DOHH2 (cell line): ENCODE measurements around the gene SYDE1.

Source experiments
- H3F3A ChIP-seq: fragments of 200-600 bp; sonication (generic), shearing (Covaris generic); 2 replicates; pipeline ENCODE4 v1.6.0; 2016; ENCODE audit warnings: antibody characterized with exemption, mild to moderate bottlenecking; ENCODE audit not compliant: control insufficient read depth, insufficient read depth
- H3K27ac ChIP-seq: fragments of 200-600 bp; sonication (generic); 2 replicates; pipeline ENCODE4 v1.5.1; 2014; ENCODE audit warnings: low read depth, mild to moderate bottlenecking, low read length, moderate library complexity
- H3K27me3 ChIP-seq: fragments of 200-600 bp; sonication (generic); 2 replicates; pipeline ENCODE4 v1.6.1; 2014; ENCODE audit warnings: mild to moderate bottlenecking, low read length, mixed read lengths; ENCODE audit not compliant: control insufficient read depth
- H3K36me3 ChIP-seq: fragments of 200-600 bp; sonication (generic); 2 replicates; pipeline ENCODE4 v1.6.1; 2014; ENCODE audit warnings: mild to moderate bottlenecking, low read length, moderate library complexity, mixed read lengths; ENCODE audit not compliant: control insufficient read depth
- H3K4me1 ChIP-seq: fragments of 200-600 bp; sonication (generic); 2 replicates; pipeline ENCODE4 v1.6.1; 2014; ENCODE audit warnings: mild to moderate bottlenecking, low read length, mixed read lengths; ENCODE audit not compliant: control insufficient read depth
- H3K4me2 ChIP-seq: fragments of 200-600 bp; sonication (generic); 2 replicates; pipeline ENCODE4 v1.6.0; 2014; ENCODE audit warnings: mild to moderate bottlenecking, low read length, moderate library complexity
- H3K4me3 ChIP-seq: fragments of 200-600 bp; sonication (generic); 2 replicates; pipeline ENCODE4 v1.5.1; 2014; ENCODE audit warnings: mild to moderate bottlenecking, low read length, mixed read lengths
- H3K79me2 ChIP-seq: fragments of 200-600 bp; sonication (generic); 2 replicates; pipeline ENCODE4 v1.6.1; 2014; ENCODE audit warnings: mild to moderate bottlenecking, low read length, mixed read lengths; ENCODE audit not compliant: control insufficient read depth
- H3K9me2 ChIP-seq: fragments of 200-600 bp; sonication (generic); replicated peaks from 2 replicates; pipeline ENCODE4 v1.6.1; 2014; ENCODE audit warnings: mild to moderate bottlenecking, low read length, mixed read lengths; ENCODE audit not compliant: control insufficient read depth
- H3K9me3 ChIP-seq: fragments of 200-600 bp; sonication (generic); 2 replicates; pipeline ENCODE4 v1.6.1; 2014; ENCODE audit warnings: antibody characterized with exemption, low read length, mixed read lengths; ENCODE audit not compliant: control insufficient read depth, insufficient read depth
- H4K20me1 ChIP-seq: fragments of 200-600 bp; sonication (generic); 2 replicates; pipeline ENCODE4 v1.6.0; 2014; ENCODE audit warnings: low read depth, mild to moderate bottlenecking, antibody characterized with exemption, low read length, moderate library complexity; ENCODE audit not compliant: control insufficient read depth, insufficient read depth
- CTCF ChIP-seq: fragments of 200-600 bp; sonication (generic); IDR thresholded peaks from one replicate; pipeline ENCODE4 v1.5.1; 2014; ENCODE audit warnings: antibody characterized with exemption, mild to moderate bottlenecking, low read depth, low read length; ENCODE audit not compliant: poor library complexity, severe bottlenecking
- EZH2phosphoT487 ChIP-seq: fragments of 200-600 bp; sonication (generic); IDR thresholded peaks from 2 replicates; pipeline ENCODE4 v1.6.1; 2017; ENCODE audit warnings: borderline replicate concordance, mild to moderate bottlenecking, antibody characterized with exemption, low read length, moderate library complexity, mixed read lengths

Gene SYDE1

GRCh38 chr19:15087182-15087581 is 20.0 kb upstream of the SYDE1 start:
- Histone ChIP-seq H3K4me3 (no peak overlapping the region), H3K9me2 (no peaks in the 10 kb centered on the region), H3F3A (no peaks in the 10 kb centered on the region), H3K4me1 (peaks cover 2% of the 10 kb centered on the region), H3K9me3 (no peaks in the 10 kb centered on the region), H4K20me1 (no peaks in the 10 kb centered on the region), H3K27me3 (no peaks in the 10 kb centered on the region), H3K4me2 (no peak overlapping the region), H3K36me3 (no peaks in the 10 kb centered on the region), H3K79me2 (no peaks in the 10 kb centered on the region), H3K27ac (no peak overlapping the region)
- TF ChIP-seq CTCF (no peak), EZH2phosphoT487 (no peak)

GRCh38 chr19:15091918-15092753 is 15.1 kb upstream of the SYDE1 start:
- peaks cover 3% of the 10 kb centered on the region for H3K4me1 ChIP-seq
- TF ChIP-seq EZH2phosphoT487 (no peak), CTCF (peak; percentile 48)
- H3K9me3 ChIP-seq: no peaks in the 10 kb centered on the region
- H3K27me3 ChIP-seq: 0 out of 2 replicates have a peak, but pooled peaks cover 3% of the 10 kb centered on the region
- no peaks in the 10 kb centered on the region for H3K79me2 ChIP-seq
- H3K27ac ChIP-seq: no peak overlapping the region
- H3K4me2 ChIP-seq: peak overlapping the region; percentile 34
- no peaks in the 10 kb centered on the region for H4K20me1 ChIP-seq
- H3K4me3 ChIP-seq: no peak overlapping the region
- H3K9me2 ChIP-seq: no peaks in the 10 kb centered on the region
- H3F3A ChIP-seq: no peaks in the 10 kb centered on the region
- no peaks in the 10 kb centered on the region for H3K36me3 ChIP-seq

GRCh38 chr19:15093001-15093400 is 14.2 kb upstream of the SYDE1 start:
- peaks cover 3% of the 10 kb centered on the region for H3K4me1 ChIP-seq
- H3K9me2 ChIP-seq: no peaks in the 10 kb centered on the region
- TF ChIP-seq EZH2phosphoT487: no peak
- TF ChIP-seq CTCF: no peak
- no peak overlapping the region for H3K27ac ChIP-seq
- H3K9me3 ChIP-seq: no peaks in the 10 kb centered on the region
- no peaks in the 10 kb centered on the region for H4K20me1 ChIP-seq
- H3F3A ChIP-seq: no peaks in the 10 kb centered on the region
- H3K27me3 ChIP-seq: 0 out of 2 replicates have a peak, but pooled peaks cover 3% of the 10 kb centered on the region
- no peak overlapping the region for H3K4me2 ChIP-seq
- H3K79me2 ChIP-seq: no peaks in the 10 kb centered on the region
- no peak overlapping the region for H3K4me3 ChIP-seq
- no peaks in the 10 kb centered on the region for H3K36me3 ChIP-seq
